AG08395 (cell line): ENCODE data around the gene RNF213.

Experiments used
- DNase-seq: peaks from one replicate; pipeline ENCODE4 v3.0.0; 2012; ENCODE audit warnings: mixed read lengths, low spot score

The RNF213 gene

GRCh38 chr17:80372922-80373570 lies 112.4 kb downstream of the RNF213 start:
- DNase-seq: no peak

GRCh38 chr17:80374039-80374731 lies 113.5 kb downstream of the RNF213 start:
- no peak for DNase-seq

DNA sequence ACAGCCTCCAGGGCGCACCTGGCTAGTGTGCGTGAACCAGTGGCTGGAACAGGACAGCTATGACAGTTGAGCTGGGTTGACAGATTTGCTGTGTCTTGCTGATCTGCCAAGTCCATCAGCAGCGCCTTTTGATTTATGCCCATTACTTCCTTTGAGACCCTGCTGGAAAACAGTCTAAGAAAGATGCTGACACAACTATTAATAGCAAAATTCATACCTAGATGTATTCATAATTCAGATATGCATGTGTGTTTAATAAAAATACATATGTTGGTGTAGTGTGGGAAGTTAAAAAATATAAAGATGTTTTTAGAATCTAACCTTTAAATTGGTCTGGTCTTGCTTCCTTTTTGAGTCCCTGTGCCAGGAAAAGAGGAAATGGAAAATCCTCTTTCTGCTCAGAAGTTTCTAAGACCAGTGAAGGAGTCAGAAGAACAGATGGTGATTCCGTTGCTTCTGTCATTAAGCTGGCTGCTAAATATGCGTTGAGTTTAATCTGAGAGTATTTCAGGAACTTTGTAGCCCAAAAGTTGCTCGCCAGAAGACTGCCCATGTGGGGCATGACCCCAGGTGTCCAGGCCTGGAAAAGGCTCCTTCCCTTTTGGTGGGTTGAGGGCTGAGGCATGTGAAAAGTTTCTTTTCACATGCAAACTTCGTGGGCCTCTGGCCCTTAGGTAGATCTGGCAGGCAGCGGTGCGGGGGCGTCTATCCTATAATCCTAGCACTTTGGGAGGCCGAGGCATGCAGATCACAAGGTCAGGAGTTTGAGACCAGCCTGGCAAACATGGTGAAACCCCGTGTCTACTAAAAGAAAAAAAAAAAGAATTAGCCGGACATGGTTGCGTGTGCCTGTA lies 114.3 kb downstream of the RNF213 start:
- DNase-seq: no peak

GRCh38 chr17:80376531-80376930 lies 115.9 kb downstream of the RNF213 start:
- no peak for DNase-seq

DNA sequence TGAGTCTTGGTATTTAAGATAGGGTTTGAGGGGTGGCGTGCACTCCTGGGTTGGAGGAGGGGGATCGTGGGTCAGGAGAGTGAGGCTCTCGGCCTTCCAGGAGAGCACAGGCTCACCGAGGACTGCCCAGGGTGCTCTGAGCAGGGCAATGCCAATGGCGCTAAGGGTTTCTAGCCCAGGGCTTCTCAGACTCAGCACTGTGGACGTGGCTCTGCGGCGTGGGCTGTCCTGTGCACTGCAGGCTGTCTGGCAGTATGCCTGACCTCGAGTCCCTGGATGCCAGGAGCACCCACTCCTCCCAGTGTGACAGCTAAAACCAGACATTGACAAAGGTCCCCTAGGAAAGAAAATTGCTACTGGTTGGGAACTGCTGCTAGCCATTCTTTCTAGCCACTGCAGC lies 117.1 kb downstream of the RNF213 start:
- DNase-seq: no peak

DNA sequence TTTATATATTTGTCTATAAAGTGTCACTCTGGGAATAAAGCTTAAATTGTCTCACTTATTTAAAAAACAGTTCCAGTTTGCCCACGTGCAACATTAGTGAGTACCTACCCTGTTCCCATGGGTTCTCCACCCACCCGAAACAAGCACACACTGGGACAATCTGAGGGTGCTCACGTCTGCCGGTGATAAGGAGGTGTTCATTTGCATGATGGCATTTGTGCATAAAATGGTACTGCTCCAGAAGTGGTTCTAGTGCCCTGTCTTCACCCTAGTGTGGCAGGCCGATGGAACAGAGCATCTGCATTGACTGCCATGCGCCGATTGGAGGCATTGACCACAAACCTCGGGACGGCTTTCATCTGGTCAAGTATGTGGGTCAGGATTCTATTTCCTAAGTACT lies 118.7 kb downstream of the RNF213 start:
- DNase-seq: no peak

DNA sequence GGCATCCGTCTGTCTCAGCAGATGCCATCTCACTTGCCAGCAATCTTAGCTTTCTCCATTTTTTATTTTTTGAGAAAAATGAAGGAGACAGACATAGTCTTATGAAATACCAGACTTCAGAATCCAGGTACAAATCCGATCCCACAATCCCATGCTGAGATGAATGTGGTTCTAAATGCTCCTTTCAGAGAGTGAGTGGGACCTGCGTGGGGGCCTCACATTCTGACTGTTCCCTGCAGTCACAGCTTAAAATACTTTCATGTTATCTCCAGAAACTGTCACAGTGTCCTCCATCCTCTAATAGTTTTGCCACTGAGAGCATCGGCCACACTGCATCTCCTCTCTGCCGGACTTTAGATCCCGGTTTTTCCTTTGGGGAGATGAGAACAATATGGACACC lies 119.4 kb downstream of the RNF213 start:
- DNase-seq: no peak

GRCh38 chr17:80380555-80381002 lies 119.9 kb downstream of the RNF213 start:
- no peak for DNase-seq

GRCh38 chr17:80381416-80381923 lies 120.8 kb downstream of the RNF213 start:
- no peak for DNase-seq

- DNase-seq: no peak
Measured at GRCh38 chr17:80382446-80382845, 121.8 kb downstream of the RNF213 start.

DNA sequence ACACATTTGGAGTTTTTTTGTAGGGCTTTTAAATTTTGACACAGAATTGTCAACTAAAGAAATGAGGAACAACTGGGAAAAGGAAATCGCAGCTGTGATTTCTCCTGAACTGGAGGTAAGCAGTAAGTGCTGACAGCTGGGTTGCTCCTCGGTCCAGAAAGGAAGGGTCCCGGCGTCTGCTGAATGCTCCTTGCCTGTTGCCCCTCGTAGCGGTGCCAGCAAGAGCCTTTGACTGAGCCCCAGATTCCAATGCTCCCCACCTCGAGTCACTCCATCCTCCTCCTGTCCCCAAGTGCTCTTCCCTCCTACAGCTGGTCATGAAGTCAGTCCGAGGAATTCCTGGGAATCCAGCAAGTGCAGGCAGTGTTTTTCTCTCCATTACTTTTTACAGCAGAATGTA lies 122.3 kb downstream of the RNF213 start:
- DNase-seq: no peak

DNA sequence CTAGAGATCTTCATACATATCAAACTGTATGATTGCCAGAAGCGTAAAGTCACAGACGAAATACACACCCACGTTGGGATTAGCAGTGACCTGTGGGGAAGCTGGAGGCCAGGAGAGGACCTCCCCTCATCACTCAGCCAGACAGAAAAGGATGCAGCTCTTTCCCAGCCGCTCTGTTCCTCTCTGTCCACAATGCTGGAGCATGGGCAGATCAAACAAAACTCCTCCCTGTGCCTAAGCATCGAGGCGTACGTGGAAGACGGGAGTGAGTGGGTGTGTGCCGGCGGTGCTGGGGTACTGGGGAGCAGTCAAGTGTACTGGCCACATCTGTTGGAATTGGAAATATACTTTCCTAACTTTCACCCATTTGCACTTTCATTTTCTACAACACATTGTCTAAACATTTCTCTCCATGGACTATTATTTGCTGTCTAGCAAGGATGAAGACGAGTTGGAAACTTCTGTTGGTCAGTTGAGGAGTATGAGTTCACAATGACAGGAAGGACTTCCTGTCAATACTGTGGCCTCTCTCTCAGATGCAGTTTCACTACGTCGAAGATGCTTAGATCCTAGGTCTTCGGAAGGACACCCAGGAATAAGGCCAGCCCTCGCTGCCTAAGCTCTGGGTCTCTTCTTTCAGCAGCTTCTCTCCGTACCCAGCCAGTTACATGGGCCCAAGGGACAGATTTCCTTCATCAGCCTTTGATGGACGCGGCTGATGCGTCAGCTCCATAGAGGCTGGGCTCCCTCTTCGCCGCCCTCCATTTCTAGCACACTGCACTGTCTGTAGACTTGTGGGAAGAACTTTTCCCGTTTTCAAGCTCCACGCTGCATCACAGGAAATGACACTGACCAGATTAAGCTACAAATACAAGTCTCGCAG lies 123.7 kb downstream of the RNF213 start:
- no peak for DNase-seq

- no peak for DNase-seq
Measured at GRCh38 chr17:80385046-80385445, 124.4 kb downstream of the RNF213 start.

DNA sequence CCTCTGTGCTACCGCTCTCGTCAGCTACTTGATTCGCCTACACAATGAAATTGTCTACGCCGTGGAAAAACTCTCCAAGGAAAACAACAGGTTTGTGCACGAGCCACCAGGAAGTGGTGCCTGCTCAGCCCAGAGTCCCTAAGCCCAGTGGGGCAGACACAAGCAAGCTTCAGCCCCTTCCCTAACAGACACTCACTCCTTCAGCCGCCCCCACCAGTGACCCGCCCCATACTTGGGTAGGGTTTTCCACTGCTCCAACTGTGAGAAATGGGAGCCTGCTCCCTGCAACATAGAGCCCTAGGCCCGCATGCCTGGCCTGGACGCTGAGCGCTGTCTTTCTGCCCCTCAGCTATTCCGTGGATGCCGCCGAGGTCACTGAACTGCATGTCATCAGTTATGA lies 125.7 kb downstream of the RNF213 start:
- DNase-seq: no peak

DNA sequence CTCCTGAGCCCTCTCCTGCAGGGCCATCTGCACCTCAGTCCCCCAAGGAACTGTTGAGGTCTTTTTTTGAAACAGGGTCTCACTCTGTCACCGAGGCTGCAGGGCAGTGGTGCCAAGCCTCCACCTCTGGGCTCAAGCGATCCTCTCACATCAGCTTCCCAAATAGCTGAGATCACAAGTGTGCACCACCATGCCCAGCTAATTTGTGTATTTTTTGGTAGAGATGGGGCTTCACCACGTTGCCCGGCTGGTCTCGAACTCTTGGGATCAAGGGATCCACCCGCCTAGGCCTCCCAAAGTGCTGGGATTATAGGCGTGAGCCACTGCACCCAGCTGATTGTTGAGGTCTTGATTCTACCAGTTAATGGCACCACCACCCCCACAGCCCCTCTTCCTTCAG lies 126.4 kb downstream of the RNF213 start:
- DNase-seq: no peak

DNA sequence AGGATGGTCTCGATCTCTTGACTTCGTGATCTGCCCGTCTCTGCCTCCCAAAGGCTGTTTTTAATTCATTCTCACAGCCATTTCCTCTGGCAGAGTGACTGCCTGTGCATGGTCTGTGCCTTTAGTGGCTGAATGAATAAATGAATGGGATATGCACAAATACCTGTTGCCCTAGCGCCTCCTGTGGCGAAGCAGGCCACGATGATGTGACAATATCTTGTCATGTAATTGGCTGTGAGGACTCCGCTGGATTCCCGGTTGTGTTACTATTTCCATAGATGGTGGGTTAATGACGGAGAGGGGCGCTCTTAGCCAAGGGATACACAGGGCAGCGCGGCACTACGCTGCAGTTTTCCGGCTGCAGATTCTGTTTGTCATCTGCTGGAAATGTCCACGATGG lies 127.5 kb downstream of the RNF213 start:
- no peak for DNase-seq

DNA sequence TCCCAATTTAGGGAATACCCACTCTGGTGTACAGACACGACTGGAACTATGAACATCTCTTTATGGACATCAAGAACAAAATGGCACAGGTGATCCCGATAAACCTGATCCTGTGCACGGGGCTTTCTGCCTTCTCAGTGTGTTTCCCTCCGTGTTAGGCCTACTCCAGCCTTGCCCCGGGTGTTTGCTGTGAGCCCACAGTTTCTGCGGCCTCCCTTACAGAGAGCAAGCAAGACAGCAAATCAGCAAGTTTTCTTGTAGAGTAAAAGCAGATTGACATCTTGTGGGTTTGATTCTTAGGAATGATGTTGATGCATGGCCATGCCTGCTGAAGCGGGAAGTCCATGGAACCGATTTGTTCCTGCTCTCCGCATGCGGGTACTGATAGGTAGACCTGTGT lies 127.9 kb downstream of the RNF213 start:
- DNase-seq: no peak

DNA sequence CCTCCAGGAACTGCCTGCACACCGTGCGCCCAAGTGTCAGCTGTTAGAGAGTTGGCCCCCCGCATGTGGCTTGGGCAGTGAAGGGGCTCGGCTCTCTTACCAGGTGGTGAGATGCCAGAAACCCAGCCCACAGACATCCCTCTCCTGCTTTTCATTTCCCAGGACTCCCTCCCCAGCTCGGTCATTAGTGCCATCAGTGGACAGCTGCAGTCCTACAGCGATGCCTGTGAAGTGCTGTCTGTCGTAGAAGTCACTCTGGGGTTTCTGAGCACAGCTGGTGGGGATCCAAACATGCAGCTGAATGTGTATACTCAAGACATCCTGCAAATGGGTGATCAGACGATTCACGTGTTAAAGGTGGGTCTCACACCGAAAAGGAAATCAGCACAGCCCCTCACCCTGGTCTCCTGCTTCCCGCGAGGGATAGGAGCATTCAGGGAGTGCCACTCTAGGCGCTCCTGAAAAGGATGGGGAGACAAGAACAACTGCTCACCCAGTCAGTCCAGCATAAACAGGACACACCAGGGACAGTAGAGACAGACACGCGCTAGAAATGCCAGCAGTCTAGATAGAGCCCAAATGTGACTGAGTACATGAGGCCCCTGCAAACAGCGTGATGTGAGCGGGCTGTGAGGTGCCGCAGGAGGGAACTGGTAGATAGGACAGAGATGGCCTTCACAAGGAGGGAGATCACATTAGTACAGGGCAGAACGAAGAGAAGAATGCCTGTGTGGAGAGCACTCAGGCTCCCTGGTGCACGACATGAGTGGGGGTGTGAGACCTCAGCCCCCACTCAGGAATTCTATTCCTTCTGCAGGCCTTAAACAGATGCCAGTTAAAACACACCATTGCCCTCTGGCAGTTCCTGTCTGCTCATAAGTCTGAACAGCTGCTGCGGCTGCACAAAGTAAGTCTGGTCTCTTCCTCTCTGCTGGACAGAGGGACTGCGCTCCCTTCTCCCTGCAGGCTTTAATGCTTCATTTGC lies 128.7 kb downstream of the RNF213 start:
- no peak for DNase-seq

- DNase-seq: no peak
Measured at GRCh38 chr17:80393241-80393890, 132.7 kb downstream of the RNF213 start.

GRCh38 chr17:80393961-80394360 lies 133.3 kb downstream of the RNF213 start:
- DNase-seq: no peak
